ENCODE measurements around the gene FMN1.

Gene FMN1

DNA sequence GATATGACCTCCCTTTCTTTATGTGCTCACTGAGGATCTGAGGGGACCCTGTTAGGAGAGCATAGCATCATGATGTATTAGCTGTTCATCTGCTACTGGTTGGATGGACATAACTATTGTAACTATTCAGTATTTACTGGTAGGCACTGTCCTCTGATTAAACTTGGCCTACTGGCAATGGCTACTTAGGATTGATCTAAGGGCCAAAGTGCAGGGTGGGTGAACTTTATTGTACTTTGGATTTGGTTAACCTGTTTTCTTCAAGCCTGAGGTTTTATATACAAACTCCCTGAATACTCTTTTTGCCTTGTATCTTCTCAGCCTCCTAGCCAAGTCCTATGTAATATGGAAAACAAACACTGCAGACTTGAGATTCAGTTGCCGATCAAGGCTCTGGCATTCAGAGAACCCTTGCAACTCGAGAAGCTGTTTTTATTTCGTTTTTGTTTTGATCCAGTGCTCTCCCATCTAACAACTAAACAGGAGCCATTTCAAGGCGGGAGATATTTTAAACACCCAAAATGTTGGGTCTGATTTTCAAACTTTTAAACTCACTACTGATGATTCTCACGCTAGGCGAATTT is 461.8 kb downstream of the FMN1 start:
- Histone ChIP-seq H3K4me3 (no peak overlapping the region), H3K27ac (no peak overlapping the region)

- H3K4me3 ChIP-seq: no peak overlapping the region
- H3K27ac ChIP-seq: no peak overlapping the region
Observed at GRCh38 chr15:32730677-32731654, 463.5 kb downstream of the FMN1 start.

DNA sequence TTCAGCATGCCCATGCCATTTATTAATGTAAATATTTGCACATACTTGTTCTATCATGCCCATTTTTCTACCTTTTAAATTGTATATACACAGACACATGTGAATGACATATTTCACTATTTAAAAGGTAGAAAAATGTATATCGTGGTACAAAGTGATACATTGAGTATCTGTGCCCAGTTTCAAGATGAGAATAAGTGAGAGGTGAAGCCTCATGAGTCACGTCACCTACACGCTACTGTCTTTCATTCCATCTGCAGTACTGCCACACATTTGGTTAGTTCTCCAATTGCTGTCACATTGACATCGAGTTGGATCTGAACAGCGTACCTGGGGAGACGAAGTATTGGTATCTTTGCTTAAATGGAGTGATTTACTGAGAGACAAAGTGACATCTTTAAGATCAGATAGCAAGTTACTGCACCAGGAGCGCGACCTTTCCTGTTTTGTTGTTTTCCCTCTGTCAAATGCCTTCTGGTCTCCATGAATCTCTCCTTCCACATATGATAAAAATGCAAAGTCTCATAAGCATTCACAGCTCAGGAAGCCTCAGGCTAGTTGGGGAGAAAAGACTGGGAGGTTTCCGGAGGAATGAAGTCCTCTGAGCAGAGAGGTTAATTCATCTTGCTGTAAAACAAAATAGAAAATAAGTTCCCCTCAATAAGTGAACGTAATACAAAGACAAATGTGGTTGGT is 464.7 kb downstream of the FMN1 start:
- Histone ChIP-seq H3K4me3 (no peak overlapping the region), H3K27ac (no peak overlapping the region)

- H3K4me3 ChIP-seq: no peak overlapping the region
- H3K27ac ChIP-seq: no peak overlapping the region
Observed at GRCh38 chr15:32723171-32723948, 471.2 kb downstream of the FMN1 start.

DNA sequence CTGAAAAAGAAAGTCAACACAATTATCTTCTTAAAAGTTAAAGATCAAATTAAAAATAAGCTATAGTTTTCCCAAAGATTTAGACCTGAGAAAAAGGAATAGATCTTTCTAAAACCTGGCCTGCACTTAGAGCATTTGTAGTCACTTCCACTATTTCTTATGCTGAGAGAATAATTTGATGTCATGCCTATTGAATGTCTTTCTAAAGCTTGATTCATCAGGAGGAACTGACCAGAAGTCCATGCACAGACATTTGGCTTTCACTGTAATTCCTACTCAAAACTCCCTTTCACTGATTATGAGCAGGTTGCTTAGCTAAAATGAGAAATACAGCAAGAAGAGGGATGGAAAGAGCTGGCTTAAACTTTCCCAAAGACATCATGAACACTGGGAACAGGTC is 472.4 kb downstream of the FMN1 start:
- Histone ChIP-seq H3K4me3 (no peak overlapping the region), H3K27ac (no peak overlapping the region)

DNA sequence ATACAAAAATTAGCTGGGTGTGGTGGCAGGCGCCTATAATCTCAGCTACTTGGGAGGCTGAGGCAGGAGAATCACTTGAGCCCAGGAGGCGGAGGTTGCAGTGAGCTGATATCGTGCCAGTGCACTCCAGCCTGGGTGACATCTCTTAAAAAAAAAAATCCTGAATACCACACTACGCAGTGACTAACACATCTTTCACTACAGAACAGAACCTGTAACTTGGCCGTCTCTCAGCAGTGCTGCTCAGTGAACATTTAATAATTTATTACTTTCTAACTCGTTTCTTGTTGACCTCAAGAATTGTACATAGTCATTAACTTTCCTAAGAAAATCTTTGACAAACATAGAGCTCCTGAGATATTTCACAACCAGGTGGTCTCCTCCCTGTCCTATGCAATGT is 472.9 kb downstream of the FMN1 start:
- Histone ChIP-seq H3K4me3 (no peak overlapping the region), H3K27ac (no peak overlapping the region)

DNA sequence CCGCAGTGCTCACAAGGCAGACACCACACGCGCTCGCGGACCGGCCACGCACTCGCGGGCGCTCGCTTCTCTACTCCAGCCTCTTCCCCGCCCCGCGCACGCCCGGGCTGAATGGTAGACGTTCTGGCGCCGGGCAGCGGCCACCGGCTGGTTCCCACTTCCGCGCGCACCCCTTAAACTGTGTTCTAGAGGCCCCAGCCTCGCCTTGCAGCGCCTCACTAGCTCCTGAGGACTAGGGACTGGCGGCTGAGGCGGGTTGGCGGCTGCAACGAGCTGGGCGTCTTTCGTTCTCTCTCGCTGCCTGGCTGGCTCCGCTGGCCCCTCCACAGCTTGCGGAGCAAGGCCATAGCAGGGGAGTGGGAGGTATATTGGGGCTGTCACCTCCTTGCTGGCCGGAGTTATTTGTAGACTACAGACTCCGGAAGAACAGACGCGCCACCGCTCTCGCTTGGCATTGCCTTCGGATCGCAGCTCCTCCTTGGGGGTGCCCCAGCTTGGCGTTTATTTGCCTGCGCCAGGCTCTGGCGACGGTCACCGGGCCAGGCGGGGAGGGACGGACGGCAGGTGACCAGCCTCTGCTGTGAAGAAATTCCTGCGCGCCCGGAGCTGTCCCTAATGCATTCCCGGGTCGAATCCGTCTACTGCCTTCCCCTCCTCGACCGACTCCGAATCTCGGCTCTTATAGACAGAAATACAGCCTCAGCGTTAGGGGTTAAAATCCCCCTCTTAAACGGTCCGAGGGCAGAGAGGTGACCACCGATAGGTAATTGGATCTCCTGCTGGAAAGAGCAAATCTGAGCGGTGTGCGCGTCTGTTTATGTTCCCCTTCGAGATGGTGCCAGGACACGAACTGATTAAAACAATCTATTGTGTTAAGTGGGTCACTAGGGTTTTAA is 475.4 kb downstream of the FMN1 start:
- H3K4me3 ChIP-seq: peak overlapping the region; percentile 28 to 45 (median 34)
- H3K27ac ChIP-seq: peak overlapping the region in 16 of 21 experiments; percentile 17 to 86 (median 66)

- peak overlapping the region; percentile 28 to 45 (median 34) for H3K4me3 ChIP-seq
- peak overlapping the region in 16 of 21 experiments; percentile 17 to 86 (median 66) for H3K27ac ChIP-seq
Observed at GRCh38 chr15:32718227-32718820, 476.2 kb downstream of the FMN1 start.

DNA sequence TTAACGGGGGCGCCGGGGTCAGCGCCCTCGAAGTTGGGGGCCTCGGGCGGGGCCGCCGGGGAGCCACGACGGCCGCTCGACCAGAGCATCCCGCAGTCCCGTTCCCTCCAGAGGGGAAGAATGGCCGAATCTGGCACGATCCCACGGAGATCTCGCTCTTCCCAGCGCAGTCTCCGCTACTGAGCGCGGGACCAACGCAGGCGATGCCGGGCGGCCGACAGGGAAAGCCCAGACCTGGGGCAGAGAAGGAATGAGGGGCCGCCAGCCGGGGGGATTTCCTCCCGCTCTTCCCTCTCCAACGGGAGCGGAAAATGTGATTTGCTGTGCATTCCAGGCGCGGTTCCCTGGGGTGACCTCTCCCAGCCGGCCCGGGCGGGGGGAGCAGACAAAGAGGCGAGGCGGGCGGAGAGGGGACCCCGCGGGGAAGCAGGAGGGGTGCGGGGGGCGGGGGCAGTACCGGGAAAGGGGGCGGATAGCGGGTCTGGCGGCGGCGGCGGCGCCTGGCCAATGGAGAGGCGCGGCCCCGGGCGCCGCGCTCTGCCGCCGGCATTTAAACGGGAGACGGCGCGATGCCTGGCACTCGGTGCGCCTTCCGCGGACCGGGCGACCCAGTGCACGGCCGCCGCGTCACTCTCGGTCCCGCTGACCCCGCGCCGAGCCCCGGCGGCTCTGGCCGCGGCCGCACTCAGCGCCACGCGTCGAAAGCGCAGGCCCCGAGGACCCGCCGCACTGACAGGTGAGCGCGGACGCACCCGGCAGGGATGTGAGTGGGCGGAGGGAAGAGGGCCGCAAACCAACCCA is 476.9 kb downstream of the FMN1 start, which contains the start of gene GREM1:
Gene GREM1 (plus strand): TSS at position 579 of the 801 bp plus-strand sequence. CDS start 12,687 bp downstream, outside the sequence.
- Histone ChIP-seq H3K4me3 (peak within 1 kb of the TSS; percentile 28 to 45 (median 34)), H3K27ac (peak within 1 kb of the TSS in 17 of 21 experiments; percentile 15 to 86 (median 66))

GRCh38 chr15:32716915-32717425 is 477.5 kb downstream of the FMN1 start:
- H3K27ac ChIP-seq: peak overlapping the region in 12 of 21 experiments; percentile 5 to 86 (median 62)
- H3K4me3 ChIP-seq: peak overlapping the region; percentile 28 to 45 (median 34)

GRCh38 chr15:32716216-32716914 is 478.1 kb downstream of the FMN1 start:
- H3K4me3 ChIP-seq: no peak overlapping the region
- no peak overlapping the region for H3K27ac ChIP-seq
